Prostate gland (tissue), 2 donors: Measurements from ENCODE around the gene SREBF2.

Source experiments
- POLR2AphosphoS5 ChIP-seq: sonication (generic); formaldehyde crosslinking; IDR thresholded peaks from one replicate; pipeline ENCODE4 v1.6.1; 2017; ENCODE audit warnings: antibody characterized with exemption
- TF ChIP-seq, protein P1 (sequence below), 4 experiments: fragments of 200-600 bp in 2 of 4; fragments of 450-650 bp in 2 of 4; sonication (generic) in 2 of 4; IDR thresholded peaks; 1 replicate in 3 of 4; 2 replicates in 1 of 4; pipeline ENCODE4 v1.5.1; 2016 to 2019; ENCODE audit warnings: antibody characterized with exemption in 4 of 4, mild to moderate bottlenecking in 2 of 4, moderate library complexity in 2 of 4

DNA sequence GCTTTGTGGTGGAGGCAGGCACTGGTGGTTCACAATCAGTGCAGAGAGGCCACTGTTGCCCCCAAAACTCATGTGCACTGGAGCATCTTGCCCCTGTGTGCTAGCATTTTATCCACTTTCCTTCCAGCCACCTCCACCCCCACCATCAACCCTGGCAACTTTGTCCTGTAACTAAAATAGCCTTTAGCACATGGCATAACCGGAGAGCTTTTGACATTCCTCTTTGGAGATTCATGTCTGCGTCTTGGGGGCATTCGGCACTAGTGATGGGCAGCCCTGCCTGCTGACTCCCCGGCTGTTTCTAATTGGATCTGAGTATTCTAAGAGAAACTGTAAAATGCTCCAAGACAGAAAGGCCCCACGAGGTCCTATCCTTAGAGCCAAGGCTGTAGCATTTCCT, 66.2 kb downstream of the SREBF2 start:
- TF ChIP-seq, protein P1, sequence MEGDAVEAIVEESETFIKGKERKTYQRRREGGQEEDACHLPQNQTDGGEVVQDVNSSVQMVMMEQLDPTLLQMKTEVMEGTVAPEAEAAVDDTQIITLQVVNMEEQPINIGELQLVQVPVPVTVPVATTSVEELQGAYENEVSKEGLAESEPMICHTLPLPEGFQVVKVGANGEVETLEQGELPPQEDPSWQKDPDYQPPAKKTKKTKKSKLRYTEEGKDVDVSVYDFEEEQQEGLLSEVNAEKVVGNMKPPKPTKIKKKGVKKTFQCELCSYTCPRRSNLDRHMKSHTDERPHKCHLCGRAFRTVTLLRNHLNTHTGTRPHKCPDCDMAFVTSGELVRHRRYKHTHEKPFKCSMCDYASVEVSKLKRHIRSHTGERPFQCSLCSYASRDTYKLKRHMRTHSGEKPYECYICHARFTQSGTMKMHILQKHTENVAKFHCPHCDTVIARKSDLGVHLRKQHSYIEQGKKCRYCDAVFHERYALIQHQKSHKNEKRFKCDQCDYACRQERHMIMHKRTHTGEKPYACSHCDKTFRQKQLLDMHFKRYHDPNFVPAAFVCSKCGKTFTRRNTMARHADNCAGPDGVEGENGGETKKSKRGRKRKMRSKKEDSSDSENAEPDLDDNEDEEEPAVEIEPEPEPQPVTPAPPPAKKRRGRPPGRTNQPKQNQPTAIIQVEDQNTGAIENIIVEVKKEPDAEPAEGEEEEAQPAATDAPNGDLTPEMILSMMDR (IDR thresholded peaks at IDR 0.05), result no peak
- no peak for TF ChIP-seq POLR2AphosphoS5
